Measurements from ENCODE around the gene CDIPT.

Gene CDIPT

GRCh38 chr16:29857133-29857760 is 5.8 kb downstream of the CDIPT start:
- no peak for TF ChIP-seq YY1 (IDR thresholded peaks at IDR 0.05; ENCODE audit: insufficient read depth, insufficient read length)
- no peak for TF ChIP-seq SUZ12 (IDR thresholded peaks at IDR 0.05; ENCODE audit: extremely low read depth, insufficient read depth, insufficient read length)
- TF ChIP-seq ZNF274 (IDR thresholded peaks at IDR 0.05; ENCODE audit: low read depth, low read length) = no peak
- Histone ChIP-seq H3K9me3 (ENCODE audit: insufficient read depth, low read length) (no peaks in the 10 kb centered on the region), H3K36me3 (ENCODE audit: insufficient read depth, insufficient read length, low read length) (peaks cover 35% of the 10 kb centered on the region), H3K27me3 (ENCODE audit: insufficient read depth, insufficient read length) (no peaks in the 10 kb centered on the region), H3K9ac (ENCODE audit: insufficient read length, low read depth) (no peak overlapping the region), H3K4me1 (ENCODE audit: insufficient read depth, insufficient read length) (peaks cover 14% of the 10 kb centered on the region), H3K4me3 (ENCODE audit: insufficient read length, low read depth) (no peak overlapping the region)
- no peak for DNase-seq (ENCODE audit: low read depth, low spot score)

GRCh38 chr16:29854520-29855100 is 8.4 kb downstream of the CDIPT start:
- DNase-seq (ENCODE audit: low read depth, low spot score) = no peak
- TF ChIP-seq ZNF274 (IDR thresholded peaks at IDR 0.05; ENCODE audit: low read depth, low read length) (no peak), SUZ12 (IDR thresholded peaks at IDR 0.05; ENCODE audit: extremely low read depth, insufficient read depth, insufficient read length) (no peak), YY1 (IDR thresholded peaks at IDR 0.05; ENCODE audit: insufficient read depth, insufficient read length) (no peak)
- no peak overlapping the region for H3K9ac ChIP-seq (ENCODE audit: insufficient read length, low read depth)
- H3K27me3 ChIP-seq (ENCODE audit: insufficient read depth, insufficient read length) = no peaks in the 10 kb centered on the region
- no peaks in the 10 kb centered on the region for H3K9me3 ChIP-seq (ENCODE audit: insufficient read depth, low read length)
- no peak overlapping the region for H3K4me3 ChIP-seq (ENCODE audit: insufficient read length, low read depth)
- peaks cover 17% of the 10 kb centered on the region for H3K36me3 ChIP-seq (ENCODE audit: insufficient read depth, insufficient read length, low read length)
- H3K4me1 ChIP-seq (ENCODE audit: insufficient read depth, insufficient read length) = peaks cover 8% of the 10 kb centered on the region

GRCh38 chr16:29852654-29853053 is 10.4 kb downstream of the CDIPT start:
- no peaks in the 10 kb centered on the region for H3K9me3 ChIP-seq (ENCODE audit: insufficient read depth, low read length)
- DNase-seq (ENCODE audit: low read depth, low spot score) = no peak
- H3K4me3 ChIP-seq (ENCODE audit: insufficient read length, low read depth) = no peak overlapping the region
- no peak overlapping the region for H3K9ac ChIP-seq (ENCODE audit: insufficient read length, low read depth)
- peaks cover 9% of the 10 kb centered on the region for H3K36me3 ChIP-seq (ENCODE audit: insufficient read depth, insufficient read length, low read length)
- H3K4me1 ChIP-seq (ENCODE audit: insufficient read depth, insufficient read length) = peaks cover 15% of the 10 kb centered on the region
- TF ChIP-seq ZNF274 (IDR thresholded peaks at IDR 0.05; ENCODE audit: low read depth, low read length) = no peak
- TF ChIP-seq SUZ12 (IDR thresholded peaks at IDR 0.05; ENCODE audit: extremely low read depth, insufficient read depth, insufficient read length) = no peak
- no peak for TF ChIP-seq YY1 (IDR thresholded peaks at IDR 0.05; ENCODE audit: insufficient read depth, insufficient read length)
- H3K27me3 ChIP-seq (ENCODE audit: insufficient read depth, insufficient read length) = no peaks in the 10 kb centered on the region

GRCh38 chr16:29850998-29851397 is 12.0 kb downstream of the CDIPT start:
- H3K36me3 ChIP-seq (ENCODE audit: insufficient read depth, insufficient read length, low read length) = peaks cover 12% of the 10 kb centered on the region
- H3K4me1 ChIP-seq (ENCODE audit: insufficient read depth, insufficient read length) = peaks cover 13% of the 10 kb centered on the region
- DNase-seq (ENCODE audit: low read depth, low spot score) = no peak
- no peak overlapping the region for H3K9ac ChIP-seq (ENCODE audit: insufficient read length, low read depth)
- H3K4me3 ChIP-seq (ENCODE audit: insufficient read length, low read depth) = no peak overlapping the region
- H3K27me3 ChIP-seq (ENCODE audit: insufficient read depth, insufficient read length) = no peaks in the 10 kb centered on the region
- no peak for TF ChIP-seq YY1 (IDR thresholded peaks at IDR 0.05; ENCODE audit: insufficient read depth, insufficient read length)
- no peak for TF ChIP-seq SUZ12 (IDR thresholded peaks at IDR 0.05; ENCODE audit: extremely low read depth, insufficient read depth, insufficient read length)
- no peaks in the 10 kb centered on the region for H3K9me3 ChIP-seq (ENCODE audit: insufficient read depth, low read length)

- no peaks in the 10 kb centered on the region for H3K27me3 ChIP-seq (ENCODE audit: insufficient read depth, insufficient read length)
- H3K4me3 ChIP-seq (ENCODE audit: insufficient read length, low read depth) = no peak overlapping the region
- H3K4me1 ChIP-seq (ENCODE audit: insufficient read depth, insufficient read length) = peaks cover 8% of the 10 kb centered on the region
- TF ChIP-seq ZNF274 (IDR thresholded peaks at IDR 0.05; ENCODE audit: low read depth, low read length) = no peak
- no peak for TF ChIP-seq YY1 (IDR thresholded peaks at IDR 0.05; ENCODE audit: insufficient read depth, insufficient read length)
- TF ChIP-seq SUZ12 (IDR thresholded peaks at IDR 0.05; ENCODE audit: extremely low read depth, insufficient read depth, insufficient read length) = no peak
- no peak overlapping the region for H3K9ac ChIP-seq (ENCODE audit: insufficient read length, low read depth)
- peak; percentile 44 for DNase-seq (ENCODE audit: low read depth, low spot score)
- H3K36me3 ChIP-seq (ENCODE audit: insufficient read depth, insufficient read length, low read length) = peaks cover 12% of the 10 kb centered on the region
- no peaks in the 10 kb centered on the region for H3K9me3 ChIP-seq (ENCODE audit: insufficient read depth, low read length)
Measured at GRCh38 chr16:29849505-29849904, 13.5 kb downstream of the CDIPT start.

- TF ChIP-seq ZNF274 (IDR thresholded peaks at IDR 0.05; ENCODE audit: low read depth, low read length) (no peak), SUZ12 (IDR thresholded peaks at IDR 0.05; ENCODE audit: extremely low read depth, insufficient read depth, insufficient read length) (no peak), YY1 (IDR thresholded peaks at IDR 0.05; ENCODE audit: insufficient read depth, insufficient read length) (no peak)
- no peaks in the 10 kb centered on the region for H3K27me3 ChIP-seq (ENCODE audit: insufficient read depth, insufficient read length)
- peaks cover 12% of the 10 kb centered on the region for H3K36me3 ChIP-seq (ENCODE audit: insufficient read depth, insufficient read length, low read length)
- DNase-seq (ENCODE audit: low read depth, low spot score) = no peak
- H3K4me3 ChIP-seq (ENCODE audit: insufficient read length, low read depth) = no peak overlapping the region
- H3K9ac ChIP-seq (ENCODE audit: insufficient read length, low read depth) = no peak overlapping the region
- peaks cover 8% of the 10 kb centered on the region for H3K4me1 ChIP-seq (ENCODE audit: insufficient read depth, insufficient read length)
- H3K9me3 ChIP-seq (ENCODE audit: insufficient read depth, low read length) = no peaks in the 10 kb centered on the region
Measured at GRCh38 chr16:29848420-29849297, 14.4 kb downstream of the CDIPT start.

GRCh38 chr16:29845656-29846055 is 17.4 kb downstream of the CDIPT start:
- Histone ChIP-seq H3K27me3 (ENCODE audit: insufficient read depth, insufficient read length) (no peaks in the 10 kb centered on the region), H3K9me3 (ENCODE audit: insufficient read depth, low read length) (no peaks in the 10 kb centered on the region), H3K36me3 (ENCODE audit: insufficient read depth, insufficient read length, low read length) (peaks cover 19% of the 10 kb centered on the region), H3K4me1 (ENCODE audit: insufficient read depth, insufficient read length) (peaks cover 8% of the 10 kb centered on the region), H3K9ac (ENCODE audit: insufficient read length, low read depth) (no peak overlapping the region), H3K4me3 (ENCODE audit: insufficient read length, low read depth) (no peak overlapping the region)
- no peak for DNase-seq (ENCODE audit: low read depth, low spot score)
- TF ChIP-seq ZNF274 (IDR thresholded peaks at IDR 0.05; ENCODE audit: low read depth, low read length) (no peak), YY1 (IDR thresholded peaks at IDR 0.05; ENCODE audit: insufficient read depth, insufficient read length) (no peak), SUZ12 (IDR thresholded peaks at IDR 0.05; ENCODE audit: extremely low read depth, insufficient read depth, insufficient read length) (no peak)

Data from NT2/D1 (cell line).